HG03460 (cell line): ENCODE measurements around the gene TMEM117.
"Not testable (repeated sequence)": the region's sequence is repeated elsewhere in the genome, so short reads cannot be mapped to it uniquely, and the experiment has no call there.

Experiments
- ATAC-seq: cut with Tn5 transposase; IDR thresholded peaks from one replicate; pipeline ENCODE4 v1.9.1; 2021; ENCODE audit not compliant: unreplicated experiment

The TMEM117 gene

GRCh38 chr12:44370982-44371381 lies 535.1 kb downstream of the TMEM117 start:
- no peak for ATAC-seq

GRCh38 chr12:44372259-44372658 lies 536.4 kb downstream of the TMEM117 start:
- ATAC-seq: no peak

- no peak for ATAC-seq
Observed at GRCh38 chr12:44375694-44376093, 539.8 kb downstream of the TMEM117 start.

GRCh38 chr12:44377443-44378187 lies 541.7 kb downstream of the TMEM117 start:
- no peak for ATAC-seq

- not testable (repeated sequence) for ATAC-seq
Observed at GRCh38 chr12:44379113-44379512, 543.2 kb downstream of the TMEM117 start.

- ATAC-seq: no peak
Observed at GRCh38 chr12:44379831-44380230, 544.0 kb downstream of the TMEM117 start.

- no peak for ATAC-seq
Observed at GRCh38 chr12:44380861-44381260, 545.0 kb downstream of the TMEM117 start.

GRCh38 chr12:44381341-44381740 lies 545.5 kb downstream of the TMEM117 start:
- no peak for ATAC-seq

- no peak for ATAC-seq
Observed at GRCh38 chr12:44384136-44384535, 548.3 kb downstream of the TMEM117 start.

- ATAC-seq: no peak
Observed at GRCh38 chr12:44385964-44386363, 550.1 kb downstream of the TMEM117 start.

- ATAC-seq: no peak
Observed at GRCh38 chr12:44387581-44387980, 551.7 kb downstream of the TMEM117 start.

GRCh38 chr12:44389038-44389437 lies 553.2 kb downstream of the TMEM117 start:
- no peak for ATAC-seq

GRCh38 chr12:44389896-44390295 lies 554.0 kb downstream of the TMEM117 start:
- ATAC-seq: no peak

- no peak for ATAC-seq
Observed at GRCh38 chr12:44397631-44398030, 561.8 kb downstream of the TMEM117 start.

- no peak for ATAC-seq
Observed at GRCh38 chr12:44403185-44403584, 567.3 kb downstream of the TMEM117 start.

GRCh38 chr12:44405297-44405696 lies 569.4 kb downstream of the TMEM117 start:
- no peak for ATAC-seq

GRCh38 chr12:44422559-44422958 lies 586.7 kb downstream of the TMEM117 start:
- no peak for ATAC-seq

- no peak for ATAC-seq
Observed at GRCh38 chr12:44428825-44429224, 592.9 kb downstream of the TMEM117 start.

GRCh38 chr12:44431647-44432343 lies 595.9 kb downstream of the TMEM117 start:
- ATAC-seq: peak; percentile 72

- ATAC-seq: no peak
Observed at GRCh38 chr12:44433659-44434058, 597.8 kb downstream of the TMEM117 start.

- no peak for ATAC-seq
Observed at GRCh38 chr12:44436756-44437155, 600.9 kb downstream of the TMEM117 start.
